CD14-positive monocyte (primary cell): Measurements from ENCODE around the gene CDH11. TPM values are rescaled to one million over a fixed set of nuclear protein-coding genes. Genes with fewer than 3 reads are reported as not detected.

Source experiments
- DNase-seq, 3 donors: peaks; one replicate each; pipeline ENCODE4 v3.0.0-alpha.2; 2011 to 2022
- H2AFZ ChIP-seq: 2 replicates; pipeline ENCODE4 v1.6.0; 2012; ENCODE audit warnings: mild to moderate bottlenecking, low read depth, low read length, inconsistent platforms; ENCODE audit not compliant: insufficient read depth, poor library complexity, severe bottlenecking
- H3K27ac ChIP-seq, 2 donors: 1 replicate in 1 of 2; 2 replicates in 1 of 2; pipeline ENCODE4 v1.5.1; 2012 to 2013; ENCODE audit warnings: low read length in 2 of 2, control low read depth in 1 of 2, inconsistent platforms in 1 of 2, low read depth in 1 of 2, mild to moderate bottlenecking in 1 of 2
- H3K27me3 ChIP-seq, 2 donors: one replicate each; pipeline versions ENCODE4 v1.6.0 to v1.6.1; 2011 to 2013; ENCODE audit warnings: low read length in 2 of 2; ENCODE audit not compliant: control insufficient read depth in 2 of 2, insufficient read depth in 2 of 2
- H3K36me3 ChIP-seq, 2 donors: replicated peaks in 1 of 2; 1 replicate in 1 of 2; 2 replicates in 1 of 2; pipeline versions ENCODE4 v1.5.1 to v1.6.1; 2012 to 2013; ENCODE audit warnings: low read length in 2 of 2, control low read depth in 1 of 2, inconsistent platforms in 1 of 2, mild to moderate bottlenecking in 1 of 2; ENCODE audit not compliant: insufficient read depth in 2 of 2, control insufficient read depth in 1 of 2
- H3K4me1 ChIP-seq, 2 donors: 1 replicate in 1 of 2; 2 replicates in 1 of 2; pipeline versions ENCODE4 v1.5.1 to v1.6.1; 2012 to 2013; ENCODE audit warnings: low read length in 2 of 2, control low read depth in 1 of 2, inconsistent platforms in 1 of 2, mild to moderate bottlenecking in 1 of 2, moderate library complexity in 1 of 2; ENCODE audit not compliant: insufficient read depth in 2 of 2, control insufficient read depth in 1 of 2
- H3K4me2 ChIP-seq: replicated peaks from 2 replicates; pipeline ENCODE3; 2012; ENCODE audit warnings: low read length, moderate library complexity, mild to moderate bottlenecking; ENCODE audit not compliant: poor library complexity, severe bottlenecking; ENCODE audit errors: extremely low read depth
- H3K4me3 ChIP-seq, 3 experiments: fragments of 200-600 bp in 1 of 3; sonication (generic) in 1 of 3; replicated peaks in 1 of 3; 1 replicate in 2 of 3; 2 replicates in 1 of 3; pipeline ENCODE4 v1.5.1; 2011 to 2013; ENCODE audit warnings: low read length in 3 of 3, mild to moderate bottlenecking in 3 of 3, control low read depth in 2 of 3, low read depth in 2 of 3, inconsistent platforms in 1 of 3, moderate library complexity in 1 of 3
- H3K79me2 ChIP-seq: 2 replicates; pipeline ENCODE4 v1.6.0; 2012; ENCODE audit warnings: mild to moderate bottlenecking, control low read depth, inconsistent platforms, low read length, moderate library complexity; ENCODE audit not compliant: insufficient read depth
- H3K9ac ChIP-seq: 2 replicates; pipeline ENCODE4 v1.6.0; 2017; ENCODE audit warnings: low read length, mild to moderate bottlenecking; ENCODE audit not compliant: insufficient read depth, poor library complexity, severe bottlenecking
- H3K9me3 ChIP-seq, 2 donors: replicated peaks in 1 of 2; 1 replicate in 1 of 2; 2 replicates in 1 of 2; pipeline versions ENCODE4 v1.5.1 to v1.6.1; 2012 to 2013; ENCODE audit warnings: low read length in 2 of 2, control low read depth in 1 of 2; ENCODE audit not compliant: control insufficient read depth in 1 of 2, insufficient read depth in 1 of 2
- H4K20me1 ChIP-seq: 2 replicates; pipeline ENCODE4 v1.6.0; 2012; ENCODE audit warnings: mild to moderate bottlenecking, low read length, control low read depth, moderate library complexity; ENCODE audit not compliant: insufficient read depth
- H3K27ac Mint-ChIP-seq, 7 donors: one replicate each; pipeline ENCODE4 v1.8.0; 2020; ENCODE audit warnings: mild to moderate bottlenecking in 7 of 7, mixed read lengths in 7 of 7, moderate library complexity in 6 of 7, inconsistent platforms in 2 of 7
- H3K27me3 Mint-ChIP-seq, 3 donors: one replicate each; pipeline ENCODE4 v1.8.0; 2021 to 2022; ENCODE audit warnings: low read depth in 3 of 3, mild to moderate bottlenecking in 3 of 3, mixed read lengths in 3 of 3, moderate library complexity in 3 of 3, inconsistent platforms in 1 of 3
- H3K36me3 Mint-ChIP-seq, 2 donors: one replicate each; pipeline ENCODE4 v1.8.0; 2020; ENCODE audit warnings: mixed read lengths in 2 of 2, inconsistent platforms in 1 of 2, mild to moderate bottlenecking in 1 of 2
- H3K4me1 Mint-ChIP-seq: one replicate; pipeline ENCODE4 v1.8.0; 2020; ENCODE audit warnings: mild to moderate bottlenecking, mixed read lengths
- H3K4me3 Mint-ChIP-seq, 2 donors: one replicate each; pipeline ENCODE4 v1.8.0; 2020; ENCODE audit warnings: mild to moderate bottlenecking in 2 of 2, mixed read lengths in 2 of 2, moderate library complexity in 1 of 2
- H3K9me3 Mint-ChIP-seq, 7 donors: one replicate each; pipeline ENCODE4 v1.8.0; 2020 to 2022; ENCODE audit warnings: mixed read lengths in 7 of 7, mild to moderate bottlenecking in 6 of 7, moderate library complexity in 6 of 7, inconsistent platforms in 2 of 7
- WGBS: methylation state at CpG from one replicate; pipeline ENCODE4 v1.1.5; 2013; ENCODE audit warnings: missing lambda C conversion rate; ENCODE audit not compliant: insufficient coverage; 5-methylcytosine and 5-hydroxymethylcytosine counted together
- intact Hi-C, 2 donors: fragments of 100-400 bp; cut with micrococcal nuclease; formaldehyde crosslinking; loops; one replicate each; pipeline versions ENCODE4 v1.15.0 to v1.15.1; 2023
- polyA plus RNA-seq, 3 donors: library from polyadenylated mRNA; depleted of rRNA in 1 of 3; unstranded in 2 of 3; stranded (reverse) in 1 of 3; fragments of 300-500 nt in 2 of 3; fragments of >200 nt in 1 of 3; fragmentation: Illumina TruSeq in 2 of 3; gene quantifications; 1 replicate in 2 of 3; 2 replicates in 1 of 3; pipeline ENCODE4 v1.2.3, GENCODE V29; 2012 to 2021
- TF ChIP-seq, protein P1 (sequence below): fragments of 200-600 bp; IDR thresholded peaks from one replicate; pipeline ENCODE4 v1.8.0; 2022; ENCODE audit warnings: antibody characterized with exemption, mild to moderate bottlenecking

Gene CDH11
- polyA plus RNA-seq, 3 donors = not detected

DNA sequence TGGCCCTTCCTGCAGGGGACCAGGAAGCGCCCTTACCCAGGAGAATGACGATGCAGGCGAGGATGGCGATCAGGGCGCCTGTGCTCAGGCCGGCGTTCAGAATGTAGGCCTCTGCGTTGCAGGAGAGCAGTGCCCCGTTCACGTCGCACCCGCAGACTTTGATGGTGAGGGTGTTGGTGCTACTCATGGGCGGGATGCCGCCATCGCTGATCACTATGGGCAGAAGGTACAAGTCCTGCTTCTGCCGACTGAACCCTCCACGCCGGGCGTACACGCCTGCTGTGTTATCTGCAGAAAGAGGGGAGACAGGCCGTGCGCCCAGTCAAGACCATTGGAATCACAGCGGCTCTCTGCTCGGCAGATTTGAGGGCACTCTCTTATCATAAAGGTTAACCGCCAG, 171.1 kb downstream of the CDH11 start:
- intact Hi-C loops = no loop called here
- Mint-ChIP-seq H3K4me3 (no peak overlapping the region), H3K27me3 (peaks cover 0 to 2% (median 0%) of the 10 kb centered on the region in 3 donors), H3K4me1 (no peaks in the 10 kb centered on the region), H3K36me3 (no peaks in the 10 kb centered on the region), H3K9me3 (peaks cover 0 to 16% (median 7%) of the 10 kb centered on the region in 7 donors), H3K27ac (no peak overlapping the region)
- Histone ChIP-seq H2AFZ (no peak overlapping the region), H3K4me1 (no peaks in the 10 kb centered on the region), H3K4me2 (no peak overlapping the region), H3K9me3 (peaks cover 0 to 8% of the 10 kb centered on the region in 2 donors), H3K27ac (no peak overlapping the region), H3K79me2 (no peaks in the 10 kb centered on the region), H3K27me3 (no peaks in the 10 kb centered on the region), H3K9ac (no peak overlapping the region), H3K4me3 (no peak overlapping the region), H3K36me3 (no peaks in the 10 kb centered on the region), H4K20me1 (no peaks in the 10 kb centered on the region)
- TF ChIP-seq, protein P1, sequence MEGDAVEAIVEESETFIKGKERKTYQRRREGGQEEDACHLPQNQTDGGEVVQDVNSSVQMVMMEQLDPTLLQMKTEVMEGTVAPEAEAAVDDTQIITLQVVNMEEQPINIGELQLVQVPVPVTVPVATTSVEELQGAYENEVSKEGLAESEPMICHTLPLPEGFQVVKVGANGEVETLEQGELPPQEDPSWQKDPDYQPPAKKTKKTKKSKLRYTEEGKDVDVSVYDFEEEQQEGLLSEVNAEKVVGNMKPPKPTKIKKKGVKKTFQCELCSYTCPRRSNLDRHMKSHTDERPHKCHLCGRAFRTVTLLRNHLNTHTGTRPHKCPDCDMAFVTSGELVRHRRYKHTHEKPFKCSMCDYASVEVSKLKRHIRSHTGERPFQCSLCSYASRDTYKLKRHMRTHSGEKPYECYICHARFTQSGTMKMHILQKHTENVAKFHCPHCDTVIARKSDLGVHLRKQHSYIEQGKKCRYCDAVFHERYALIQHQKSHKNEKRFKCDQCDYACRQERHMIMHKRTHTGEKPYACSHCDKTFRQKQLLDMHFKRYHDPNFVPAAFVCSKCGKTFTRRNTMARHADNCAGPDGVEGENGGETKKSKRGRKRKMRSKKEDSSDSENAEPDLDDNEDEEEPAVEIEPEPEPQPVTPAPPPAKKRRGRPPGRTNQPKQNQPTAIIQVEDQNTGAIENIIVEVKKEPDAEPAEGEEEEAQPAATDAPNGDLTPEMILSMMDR = no peak
- WGBS = 91% methylated on average over 24 of the region's 25 CpGs
- no peak for DNase-seq

- no peaks in the 10 kb centered on the region for H3K36me3 Mint-ChIP-seq
- H3K4me3 Mint-ChIP-seq = no peak overlapping the region
- Histone ChIP-seq H3K4me3 (no peak overlapping the region), H3K27ac (no peak overlapping the region), H3K9ac (no peak overlapping the region), H3K4me1 (no peaks in the 10 kb centered on the region), H2AFZ (no peak overlapping the region), H3K36me3 (no peaks in the 10 kb centered on the region), H3K4me2 (no peak overlapping the region), H3K27me3 (no peaks in the 10 kb centered on the region), H3K79me2 (no peaks in the 10 kb centered on the region), H4K20me1 (no peaks in the 10 kb centered on the region), H3K9me3 (peaks cover 0 to 8% of the 10 kb centered on the region in 2 donors)
- H3K27ac Mint-ChIP-seq = no peak overlapping the region
- peaks cover 0 to 2% (median 0%) of the 10 kb centered on the region in 3 donors for H3K27me3 Mint-ChIP-seq
- 80% methylated on average over 1 of the region's 7 CpGs for whole genome bisulfite sequencing
- H3K9me3 Mint-ChIP-seq = peaks cover 0 to 13% (median 6%) of the 10 kb centered on the region in 7 donors
- DNase-seq = no peak
- TF ChIP-seq, protein P1 = no peak
- intact Hi-C loops = no loop called here
- no peaks in the 10 kb centered on the region for H3K4me1 Mint-ChIP-seq
Measured at GRCh38 chr16:64950262-64950661, 171.6 kb downstream of the CDH11 start.
